Cardiac muscle cell (in vitro differentiated cells and primary cell): ENCODE results near the gene CLEC7A. TPM values are rescaled to one million over a fixed set of nuclear protein-coding genes. Genes with fewer than 3 reads are reported as not detected.

Experiments used
- DNase-seq, 2 donors: peaks; one replicate each; pipeline versions ENCODE4 v3.0.0 to v3.0.0-alpha.2; 2010 to 2017; ENCODE audit warnings: low read depth in 1 of 2, low spot score in 1 of 2
- H3K27ac ChIP-seq: fragments of 200-600 bp; sonication (generic); 2 replicates; pipeline ENCODE4 v1.5.1; 2016
- H3K27me3 ChIP-seq: fragments of 200-600 bp; sonication (generic); 2 replicates; pipeline ENCODE4 v1.6.0; 2016; ENCODE audit warnings: control low read depth
- H3K36me3 ChIP-seq: fragments of 200-600 bp; sonication (generic); 2 replicates; pipeline ENCODE4 v1.5.1; 2016; ENCODE audit warnings: control low read depth
- H3K4me1 ChIP-seq: fragments of 200-600 bp; sonication (generic); 2 replicates; pipeline ENCODE4 v1.8.1; 2017; ENCODE audit warnings: low read depth, mild to moderate bottlenecking, mixed run types
- H3K4me3 ChIP-seq: fragments of 200-600 bp; sonication (generic); 2 replicates; pipeline ENCODE4 v1.5.1; 2016; ENCODE audit warnings: mild to moderate bottlenecking
- H3K9me3 ChIP-seq: fragments of 200-600 bp; sonication (generic); 2 replicates; pipeline ENCODE4 v1.5.1; 2017; ENCODE audit warnings: low read depth, mild to moderate bottlenecking, control low read depth
- CTCF ChIP-seq: IDR thresholded peaks from 2 replicates; pipeline ENCODE4 v1.5.1; 2012; ENCODE audit warnings: low read depth, mild to moderate bottlenecking, low read length
- polyA plus RNA-seq: library from polyadenylated mRNA; unstranded; fragments of >200 nt; fragmentation: Nextera tagmentation; extraction: Ambion mirVana; gene quantifications from 2 replicates; pipeline ENCODE4 v1.2.1, GENCODE V29; 2016
- total RNA-seq: library from RNA; depleted of rRNA; stranded (reverse); fragments of >200 nt; gene quantifications from 2 replicates; pipeline ENCODE4 v1.2.3, GENCODE V29; 2016

CLEC7A gene
- total and polyA plus RNA-seq, 2 experiments from 2014 or later = not detected

- Histone ChIP-seq H3K4me1 (no peaks in the 10 kb centered on the region), H3K4me3 (no peak overlapping the region), H3K9me3 (no peaks in the 10 kb centered on the region), H3K27me3 (no peaks in the 10 kb centered on the region), H3K36me3 (no peaks in the 10 kb centered on the region), H3K27ac (no peak overlapping the region)
- TF ChIP-seq CTCF = no peak
- DNase-seq = no peak
Measured at GRCh38 chr12:10070380-10070779, 59.6 kb downstream of the CLEC7A start.

GRCh38 chr12:10069976-10070375 is 60.0 kb downstream of the CLEC7A start:
- no peak overlapping the region for H3K27ac ChIP-seq
- no peak overlapping the region for H3K4me3 ChIP-seq
- no peaks in the 10 kb centered on the region for H3K9me3 ChIP-seq
- no peaks in the 10 kb centered on the region for H3K27me3 ChIP-seq
- no peak for TF ChIP-seq CTCF
- DNase-seq = no peak
- no peaks in the 10 kb centered on the region for H3K4me1 ChIP-seq
- H3K36me3 ChIP-seq = no peaks in the 10 kb centered on the region

GRCh38 chr12:10069099-10069498 is 60.9 kb downstream of the CLEC7A start:
- no peak overlapping the region for H3K27ac ChIP-seq
- H3K4me3 ChIP-seq = no peak overlapping the region
- no peaks in the 10 kb centered on the region for H3K9me3 ChIP-seq
- H3K36me3 ChIP-seq = no peaks in the 10 kb centered on the region
- H3K27me3 ChIP-seq = no peaks in the 10 kb centered on the region
- H3K4me1 ChIP-seq = no peaks in the 10 kb centered on the region
- DNase-seq = no peak
- TF ChIP-seq CTCF = no peak

- DNase-seq = peak in 1 of 2 donors; percentile 14
- H3K27ac ChIP-seq = no peak overlapping the region
- H3K4me3 ChIP-seq = no peak overlapping the region
- H3K27me3 ChIP-seq = no peaks in the 10 kb centered on the region
- H3K9me3 ChIP-seq = no peaks in the 10 kb centered on the region
- no peak for TF ChIP-seq CTCF
- H3K36me3 ChIP-seq = no peaks in the 10 kb centered on the region
- H3K4me1 ChIP-seq = no peaks in the 10 kb centered on the region
Measured at GRCh38 chr12:10068644-10069043, 61.4 kb downstream of the CLEC7A start.

GRCh38 chr12:10067942-10068341 is 62.1 kb downstream of the CLEC7A start:
- Histone ChIP-seq H3K27ac (no peak overlapping the region), H3K4me3 (no peak overlapping the region), H3K9me3 (no peaks in the 10 kb centered on the region), H3K4me1 (no peaks in the 10 kb centered on the region), H3K27me3 (no peaks in the 10 kb centered on the region), H3K36me3 (no peaks in the 10 kb centered on the region)
- TF ChIP-seq CTCF = no peak
- peak in 1 of 2 donors; percentile 13 for DNase-seq

- TF ChIP-seq CTCF = no peak
- no peak overlapping the region for H3K27ac ChIP-seq
Measured at GRCh38 chr12:10067264-10067663, 62.7 kb downstream of the CLEC7A start.

More at GRCh38 chr12:10067264-10067663, 62.7 kb downstream of the CLEC7A start:
- no peak for DNase-seq
- Histone ChIP-seq H3K9me3 (no peaks in the 10 kb centered on the region), H3K27me3 (no peaks in the 10 kb centered on the region), H3K4me1 (no peaks in the 10 kb centered on the region), H3K4me3 (no peak overlapping the region), H3K36me3 (no peaks in the 10 kb centered on the region)
